Measurements from ENCODE around the gene B4GALT5.
"Not testable (repeated sequence)": the region's sequence is repeated elsewhere in the genome, so short reads cannot be mapped to it uniquely, and the experiment has no call there.

Gene B4GALT5

GRCh38 chr20:49737260-49737659 is 23.6 kb upstream of the B4GALT5 start:
- no peak for DNase-seq (ENCODE audit: low read depth)
- H3K4me3 ChIP-seq (ENCODE audit: low read length) = no peak overlapping the region
- TF ChIP-seq CTCF (IDR thresholded peaks at IDR 0.05; ENCODE audit: insufficient read depth, low read depth, low read length, missing control alignments) = no peak

- no peak overlapping the region for H3K4me3 ChIP-seq (ENCODE audit: low read length)
- no peak for DNase-seq (ENCODE audit: low read depth)
- no peak for TF ChIP-seq CTCF (IDR thresholded peaks at IDR 0.05; ENCODE audit: insufficient read depth, low read depth, low read length, missing control alignments)
Observed at GRCh38 chr20:49729780-49730179, 16.1 kb upstream of the B4GALT5 start.

- H3K4me3 ChIP-seq (ENCODE audit: low read length) = no peak overlapping the region
- no peak for TF ChIP-seq CTCF (IDR thresholded peaks at IDR 0.05; ENCODE audit: insufficient read depth, low read depth, low read length, missing control alignments)
- no peak for DNase-seq (ENCODE audit: low read depth)
Observed at GRCh38 chr20:49727894-49728885, 14.5 kb upstream of the B4GALT5 start.

- H3K4me3 ChIP-seq (ENCODE audit: low read length) = no peak overlapping the region
- no peak for TF ChIP-seq CTCF (IDR thresholded peaks at IDR 0.05; ENCODE audit: insufficient read depth, low read depth, low read length, missing control alignments)
- peak; percentile 61 for DNase-seq (ENCODE audit: low read depth)
Observed at GRCh38 chr20:49727478-49727877, 13.8 kb upstream of the B4GALT5 start.

- no peak overlapping the region for H3K4me3 ChIP-seq (ENCODE audit: low read length)
- TF ChIP-seq CTCF (IDR thresholded peaks at IDR 0.05; ENCODE audit: insufficient read depth, low read depth, low read length, missing control alignments) = no peak
Observed at GRCh38 chr20:49725694-49726093, 12.0 kb upstream of the B4GALT5 start.

GRCh38 chr20:49725224-49725606 is 11.5 kb upstream of the B4GALT5 start:
- not testable (repeated sequence) for DNase-seq (ENCODE audit: low read depth); H3K4me3 ChIP-seq (ENCODE audit: low read length)

More at GRCh38 chr20:49725694-49726093, 12.0 kb upstream of the B4GALT5 start:
- no peak for DNase-seq (ENCODE audit: low read depth)

GRCh38 chr20:49724408-49725223 is 10.9 kb upstream of the B4GALT5 start:
- TF ChIP-seq CTCF (IDR thresholded peaks at IDR 0.05; ENCODE audit: insufficient read depth, low read depth, low read length, missing control alignments) = no peak
- H3K4me3 ChIP-seq (ENCODE audit: low read length) = no peak overlapping the region
- peak; percentile 38 for DNase-seq (ENCODE audit: low read depth)

GRCh38 chr20:49723758-49724157 is 10.1 kb upstream of the B4GALT5 start:
- not testable (repeated sequence) for H3K4me3 ChIP-seq (ENCODE audit: low read length); DNase-seq (ENCODE audit: low read depth)

- H3K4me3 ChIP-seq (ENCODE audit: low read length); DNase-seq (ENCODE audit: low read depth): not testable (repeated sequence)
Observed at GRCh38 chr20:49721326-49721725, 7.6 kb upstream of the B4GALT5 start.
